ENCODE measurements around the gene NCK1.

Gene NCK1

GRCh38 chr3:136992115-136992514 lies 130.1 kb downstream of the NCK1 start:
- DNase-seq: no peak

DNA sequence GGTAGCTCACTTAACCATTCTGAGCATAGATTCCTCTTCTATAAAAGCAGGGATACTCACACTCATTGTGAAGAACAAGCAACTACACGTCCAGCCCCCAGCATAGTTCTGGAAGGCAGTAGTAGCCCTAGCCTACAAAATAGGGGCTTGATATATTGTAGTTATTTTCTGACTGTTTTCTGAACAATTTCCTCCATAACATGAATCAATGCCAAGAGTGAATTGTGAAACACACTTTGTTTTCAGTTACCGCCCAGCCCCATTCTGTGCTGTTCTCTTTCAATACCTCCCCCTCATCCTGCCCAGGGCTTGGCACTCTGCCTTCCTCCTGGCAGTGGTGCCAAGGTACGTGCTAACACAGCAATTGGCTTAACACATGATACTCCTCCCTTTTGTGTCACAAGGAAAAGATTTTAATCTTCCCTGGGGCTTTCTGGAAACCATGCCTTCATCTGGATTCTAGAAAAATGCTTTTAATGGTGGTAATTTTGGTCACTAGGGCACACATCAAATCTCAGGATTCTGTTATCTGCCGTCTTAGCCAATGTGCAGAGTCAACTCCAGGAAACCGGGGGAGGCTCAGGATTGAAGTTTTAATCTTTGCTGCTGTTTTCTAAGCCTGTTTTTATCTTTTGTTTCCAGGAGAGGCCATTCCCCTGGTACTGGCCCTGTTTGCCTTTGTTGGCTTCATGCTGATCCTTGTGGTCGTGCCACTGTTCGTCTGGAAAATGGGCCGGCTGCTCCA lies 132.9 kb downstream of the NCK1 start:
- DNase-seq: no peak

GRCh38 chr3:136995652-136996051 lies 133.6 kb downstream of the NCK1 start:
- no peak for DNase-seq
